BE2C (cell line): Measurements from ENCODE around the gene SLC23A2.

ENCODE experiments used
- DNase-seq: peaks from one replicate; pipeline ENCODE4 v3.0.0-alpha.2; 2020
- H3K27me3 ChIP-seq: fragments of 250-450 bp; sonication (Bioruptor Pico); 2 replicates; pipeline ENCODE4 v1.5.1; 2020; ENCODE audit warnings: mild to moderate bottlenecking
- H3K36me3 ChIP-seq: fragments of 250-450 bp; sonication (Bioruptor Pico); 2 replicates; pipeline ENCODE4 v1.5.1; 2020; ENCODE audit warnings: mild to moderate bottlenecking
- H3K4me1 ChIP-seq: fragments of 250-450 bp; sonication (Bioruptor Pico); 2 replicates; pipeline ENCODE4 v1.5.1; 2020
- H3K4me3 ChIP-seq: 2 replicates; pipeline ENCODE4 v1.5.1; 2011; ENCODE audit warnings: low read depth, low read length
- H3K9me3 ChIP-seq: fragments of 250-450 bp; sonication (Bioruptor Pico); 2 replicates; pipeline ENCODE4 v1.5.1; 2020
- CTCF ChIP-seq: IDR thresholded peaks from 2 replicates; pipeline ENCODE4 v1.5.1; 2012; ENCODE audit warnings: mild to moderate bottlenecking, low read depth, low read length

The SLC23A2 gene

GRCh38 chr20:4870906-4871305 is 130.4 kb downstream of the SLC23A2 start:
- H3K27me3 ChIP-seq, result no peaks in the 10 kb centered on the region
- H3K4me1 ChIP-seq, result no peaks in the 10 kb centered on the region; the same call in 1 of the 2 replicates
- no peak overlapping the region for H3K4me3 ChIP-seq
- no peak for TF ChIP-seq CTCF
- DNase-seq, result no peak
- H3K36me3 ChIP-seq, result no peaks in the 10 kb centered on the region; the same call in 1 of the 2 replicates
- no peaks in the 10 kb centered on the region for H3K9me3 ChIP-seq

GRCh38 chr20:4869290-4870193 is 131.8 kb downstream of the SLC23A2 start:
- no peaks in the 10 kb centered on the region; the same call in 1 of the 2 replicates for H3K36me3 ChIP-seq
- no peak for DNase-seq
- no peaks in the 10 kb centered on the region for H3K27me3 ChIP-seq

GRCh38 chr20:4867051-4867450 is 134.3 kb downstream of the SLC23A2 start:
- Histone ChIP-seq H3K4me3 (no peak overlapping the region), H3K9me3 (no peaks in the 10 kb centered on the region), H3K36me3 (no peaks in the 10 kb centered on the region; the same call in 1 of the 2 replicates), H3K27me3 (no peaks in the 10 kb centered on the region), H3K4me1 (no peaks in the 10 kb centered on the region)
- no peak for DNase-seq
- TF ChIP-seq CTCF, result no peak

More at GRCh38 chr20:4869290-4870193, 131.8 kb downstream of the SLC23A2 start:
- Histone ChIP-seq H3K9me3 (no peaks in the 10 kb centered on the region), H3K4me1 (no peaks in the 10 kb centered on the region), H3K4me3 (no peak overlapping the region)
- no peak for TF ChIP-seq CTCF

GRCh38 chr20:4866429-4866828 is 134.9 kb downstream of the SLC23A2 start:
- H3K36me3 ChIP-seq, result peaks cover 5% of the 10 kb centered on the region; the same call in 1 of the 2 replicates
- H3K27me3 ChIP-seq, result no peaks in the 10 kb centered on the region
- H3K9me3 ChIP-seq, result no peaks in the 10 kb centered on the region
- no peak overlapping the region for H3K4me3 ChIP-seq
- no peak for DNase-seq
- no peaks in the 10 kb centered on the region for H3K4me1 ChIP-seq
- no peak for TF ChIP-seq CTCF

- Histone ChIP-seq H3K4me3 (no peak overlapping the region), H3K4me1 (no peaks in the 10 kb centered on the region), H3K36me3 (0 out of 2 replicates have a peak, but pooled peaks cover 8% of the 10 kb centered on the region), H3K9me3 (no peaks in the 10 kb centered on the region), H3K27me3 (no peaks in the 10 kb centered on the region)
- no peak for DNase-seq
- TF ChIP-seq CTCF, result no peak
Observed at GRCh38 chr20:4864311-4864752, 137.0 kb downstream of the SLC23A2 start.

- DNase-seq, result no peak
- Histone ChIP-seq H3K4me1 (no peaks in the 10 kb centered on the region), H3K4me3 (no peak overlapping the region), H3K27me3 (no peaks in the 10 kb centered on the region), H3K36me3 (0 out of 2 replicates have a peak, but pooled peaks cover 8% of the 10 kb centered on the region), H3K9me3 (no peaks in the 10 kb centered on the region)
- TF ChIP-seq CTCF, result no peak
Observed at GRCh38 chr20:4862661-4863060, 138.6 kb downstream of the SLC23A2 start.
